Spinal cord (tissue), 4 donors: Measurements from ENCODE around the gene RAPSN. TPM values are rescaled to one million over a fixed set of nuclear protein-coding genes. Genes with fewer than 3 reads are reported as not detected.

Experiments used
- polyA plus RNA-seq, 2 donors: library from polyadenylated mRNA; unstranded; fragments of 120-200 nt; gene quantifications; one replicate each; pipeline ENCODE4 v1.2.1, GENCODE V29; 2013; ENCODE audit not compliant: insufficient read length in 2 of 2
- small RNA-seq: library from RNA; depleted of rRNA; stranded (forward); fragments of <200 nt; gene quantifications from one replicate; pipeline ENCODE3, GENCODE V24; 2014; ENCODE audit warnings: low replicate concordance
- total RNA-seq, 2 donors: library from RNA; depleted of rRNA in 1 of 2; stranded (reverse); fragments of 120-200 nt in 1 of 2; fragments of >200 nt in 1 of 2; gene quantifications; one replicate each; pipeline versions ENCODE4 v1.2.3 to v1.2.4, GENCODE V29; 2013 to 2014

The RAPSN gene
- total and polyA plus RNA-seq, 4 donors, result 0.11 to 0.18 TPM; not detected in 2

Small RNAs within 50 kb of the gene (small RNA-seq; reads per million reads assigned to genes)
- gene MIR4487, result not detected

Other genes with a start within 250 kb of the RAPSN start
- 10 to 100 TPM in 1 of 2 donors, 1 to 10 TPM in 1; 5.4 to 11.4 TPM for gene DDB2, start 234.2 kb downstream of the RAPSN start, total RNA-seq
- 10 to 100 TPM; 17.6 to 21.3 TPM for gene DDB2, start 234.2 kb downstream of the RAPSN start, polyA plus RNA-seq
- gene ACP2, start 200.3 kb downstream of the RAPSN start, total RNA-seq, result 10 to 100 TPM; 38.2 to 38.8 TPM
- 10 to 100 TPM; 58.8 to 65.5 TPM for gene ACP2, start 200.3 kb downstream of the RAPSN start, polyA plus RNA-seq
- gene NR1H3, start 191.1 kb downstream of the RAPSN start, total RNA-seq, result 10 to 100 TPM; 14.5 to 33.5 TPM
- gene NR1H3, start 191.1 kb downstream of the RAPSN start, polyA plus RNA-seq, result 10 to 100 TPM; 17.5 to 24.8 TPM
- gene MADD, start 179.0 kb downstream of the RAPSN start, total RNA-seq, result 10 to 100 TPM; 46.4 to 72.6 TPM
- gene MADD, start 179.0 kb downstream of the RAPSN start, polyA plus RNA-seq, result 100 to 1,000 TPM; 109 to 130 TPM
- under 1 TPM in 1 of 2 donors, not detected in 1; 0.06 TPM for gene MYBPC3, start 96.4 kb downstream of the RAPSN start, total RNA-seq
- under 1 TPM; 0.15 to 0.16 TPM for gene MYBPC3, start 96.4 kb downstream of the RAPSN start, polyA plus RNA-seq
- gene SPI1, start 70.6 kb downstream of the RAPSN start, total RNA-seq, result 1 to 10 TPM; 7.9 to 8.6 TPM
- 10 to 100 TPM; 10.8 to 12.9 TPM for gene SPI1, start 70.6 kb downstream of the RAPSN start, polyA plus RNA-seq
- gene SLC39A13, start 40.5 kb downstream of the RAPSN start, total RNA-seq, result 10 to 100 TPM; 18.7 to 44.8 TPM
- gene SLC39A13, start 40.5 kb downstream of the RAPSN start, polyA plus RNA-seq, result 10 to 100 TPM; 39.2 to 51.4 TPM
- gene PSMC3, start 22.7 kb downstream of the RAPSN start, total RNA-seq, result 100 to 1,000 TPM in 1 of 2 donors, 10 to 100 TPM in 1; 79.2 to 117 TPM
- gene PSMC3, start 22.7 kb downstream of the RAPSN start, polyA plus RNA-seq, result 100 to 1,000 TPM; 154 to 157 TPM
- 100 to 1,000 TPM in 1 of 2 donors, 10 to 100 TPM in 1; 83.0 to 125 TPM for gene CELF1, start 104.0 kb upstream of the RAPSN start, total RNA-seq
- gene CELF1, start 104.0 kb upstream of the RAPSN start, polyA plus RNA-seq, result 100 to 1,000 TPM; 118 to 168 TPM
- gene PTPMT1, start 116.5 kb upstream of the RAPSN start, total RNA-seq, result 10 to 100 TPM; 41.8 to 78.8 TPM
- gene PTPMT1, start 116.5 kb upstream of the RAPSN start, polyA plus RNA-seq, result 10 to 100 TPM; 77.8 to 83.7 TPM
- 10 to 100 TPM; 22.3 to 31.5 TPM for gene KBTBD4, start 129.8 kb upstream of the RAPSN start, total RNA-seq
- gene KBTBD4, start 129.8 kb upstream of the RAPSN start, polyA plus RNA-seq, result 10 to 100 TPM; 25.0 to 28.3 TPM
- gene NDUFS3, start 129.9 kb upstream of the RAPSN start, total RNA-seq, result 100 to 1,000 TPM in 1 of 2 donors, 10 to 100 TPM in 1; 65.0 to 130 TPM
- 100 to 1,000 TPM; 167 to 172 TPM for gene NDUFS3, start 129.9 kb upstream of the RAPSN start, polyA plus RNA-seq
- gene FAM180B, start 137.5 kb upstream of the RAPSN start, total RNA-seq, result 1 to 10 TPM; 1.8 to 2.9 TPM
- gene FAM180B, start 137.5 kb upstream of the RAPSN start, polyA plus RNA-seq, result 1 to 10 TPM; 1.5 to 1.7 TPM
- 10 to 100 TPM; 15.8 to 24.9 TPM for gene C1QTNF4, start 145.3 kb upstream of the RAPSN start, total RNA-seq
- 100 to 1,000 TPM; 102 to 113 TPM for gene C1QTNF4, start 145.3 kb upstream of the RAPSN start, polyA plus RNA-seq
- gene MTCH2, start 193.4 kb upstream of the RAPSN start, total RNA-seq, result 10 to 100 TPM; 73.0 to 77.9 TPM
- gene MTCH2, start 193.4 kb upstream of the RAPSN start, polyA plus RNA-seq, result 100 to 1,000 TPM; 103 to 106 TPM